Body of pancreas (tissue), 4 donors: ENCODE data around the gene DOCK9.

ENCODE experiments used
- POLR2A ChIP-seq, 3 donors: fragments of 450-650 bp; IDR thresholded peaks; one replicate each; pipeline ENCODE4 v1.6.1; 2016; ENCODE audit warnings: antibody characterized with exemption in 3 of 3, mild to moderate bottlenecking in 2 of 3
- TF ChIP-seq, protein P1 (sequence below), 7 experiments: fragments of 450-650 bp in 4 of 7; fragments of 200-600 bp in 3 of 7; sonication (generic) in 3 of 7; IDR thresholded peaks; one replicate each; pipeline ENCODE4 v1.5.1; 2016 to 2019; ENCODE audit warnings: antibody characterized with exemption in 7 of 7

DNA sequence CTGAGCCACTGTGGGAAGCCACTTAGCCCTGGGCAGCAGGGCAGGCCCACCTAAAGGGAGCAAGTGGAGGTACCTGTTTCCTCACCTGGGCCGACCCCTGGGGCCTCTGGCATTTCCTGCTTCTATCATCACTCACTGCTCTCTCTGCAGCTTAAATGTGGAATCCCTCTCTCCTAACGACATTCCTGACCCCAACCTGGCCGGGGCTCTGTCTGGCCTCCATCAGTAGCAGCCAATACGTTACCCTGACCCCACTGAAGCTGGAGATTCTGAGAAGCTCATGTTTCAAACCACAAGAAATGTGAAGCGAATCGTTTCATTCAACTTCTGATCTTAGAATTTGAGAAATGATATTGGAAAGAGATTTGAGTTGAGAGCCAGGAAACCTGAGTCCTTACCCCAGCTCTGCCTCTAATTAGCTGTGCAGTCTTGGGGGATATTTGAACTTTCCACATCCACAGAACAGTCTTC, 39.9 kb downstream of the DOCK9 start:
- TF ChIP-seq, protein P1, sequence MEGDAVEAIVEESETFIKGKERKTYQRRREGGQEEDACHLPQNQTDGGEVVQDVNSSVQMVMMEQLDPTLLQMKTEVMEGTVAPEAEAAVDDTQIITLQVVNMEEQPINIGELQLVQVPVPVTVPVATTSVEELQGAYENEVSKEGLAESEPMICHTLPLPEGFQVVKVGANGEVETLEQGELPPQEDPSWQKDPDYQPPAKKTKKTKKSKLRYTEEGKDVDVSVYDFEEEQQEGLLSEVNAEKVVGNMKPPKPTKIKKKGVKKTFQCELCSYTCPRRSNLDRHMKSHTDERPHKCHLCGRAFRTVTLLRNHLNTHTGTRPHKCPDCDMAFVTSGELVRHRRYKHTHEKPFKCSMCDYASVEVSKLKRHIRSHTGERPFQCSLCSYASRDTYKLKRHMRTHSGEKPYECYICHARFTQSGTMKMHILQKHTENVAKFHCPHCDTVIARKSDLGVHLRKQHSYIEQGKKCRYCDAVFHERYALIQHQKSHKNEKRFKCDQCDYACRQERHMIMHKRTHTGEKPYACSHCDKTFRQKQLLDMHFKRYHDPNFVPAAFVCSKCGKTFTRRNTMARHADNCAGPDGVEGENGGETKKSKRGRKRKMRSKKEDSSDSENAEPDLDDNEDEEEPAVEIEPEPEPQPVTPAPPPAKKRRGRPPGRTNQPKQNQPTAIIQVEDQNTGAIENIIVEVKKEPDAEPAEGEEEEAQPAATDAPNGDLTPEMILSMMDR (IDR thresholded peaks at IDR 0.05), result no peak
- TF ChIP-seq POLR2A (IDR thresholded peaks at IDR 0.05), result no peak
